HepG2 (cell line): ENCODE results near the gene RETREG2. TPM values are rescaled to one million over a fixed set of nuclear protein-coding genes. Genes with fewer than 3 reads are reported as not detected.

Source experiments
- CBX1 ChIP-seq: IDR thresholded peaks from one replicate; pipeline ENCODE4 v1.6.1; 2016; ENCODE audit warnings: antibody characterized with exemption, low read depth
- FOXP1 ChIP-seq, 2 experiments: fragments of 450-650 bp in 1 of 2; IDR thresholded peaks; 2 replicates each; pipeline ENCODE4 v1.6.1; 2017 to 2018; ENCODE audit warnings: antibody characterized with exemption in 1 of 2
- GATAD1 ChIP-seq: IDR thresholded peaks from 2 replicates; pipeline ENCODE4 v1.6.1; 2016; ENCODE audit warnings: missing genetic modification reagents, missing compliant biosample characterization
- GATAD2A ChIP-seq: IDR thresholded peaks from 2 replicates; pipeline ENCODE4 v1.6.1; 2016
- HDAC1 ChIP-seq: sonication (generic); formaldehyde crosslinking; IDR thresholded peaks from 2 replicates; pipeline ENCODE4 v1.5.1; 2020; ENCODE audit warnings: mild to moderate bottlenecking, missing genetic modification reagents
- IKZF4 ChIP-seq: sonication (generic); formaldehyde crosslinking; IDR thresholded peaks from 2 replicates; pipeline ENCODE4 v1.5.1; 2020; ENCODE audit warnings: borderline replicate concordance, mild to moderate bottlenecking, low read depth, missing genetic modification reagents; ENCODE audit errors: not compliant biosample characterization
- KLF12 ChIP-seq: sonication (generic); formaldehyde crosslinking; IDR thresholded peaks from 2 replicates; pipeline ENCODE4 v1.4.0; 2020; ENCODE audit warnings: missing genetic modification reagents, borderline replicate concordance
- MLLT10 ChIP-seq: sonication (generic); formaldehyde crosslinking; IDR thresholded peaks from 2 replicates; pipeline ENCODE4 v1.4.0; 2020; ENCODE audit warnings: missing genetic modification reagents
- MLXIP ChIP-seq: sonication (generic); formaldehyde crosslinking; IDR thresholded peaks from 2 replicates; pipeline ENCODE4 v1.9.0; 2021; ENCODE audit warnings: missing genetic modification reagents, borderline replicate concordance
- MXD4 ChIP-seq: IDR thresholded peaks from 2 replicates; pipeline ENCODE4 v1.6.1; 2016; ENCODE audit warnings: mild to moderate bottlenecking, missing biosample characterization, missing genetic modification reagents
- TCF7 ChIP-seq: sonication (generic); IDR thresholded peaks from 2 replicates; pipeline ENCODE4 v1.6.1; 2016; ENCODE audit warnings: antibody characterized with exemption, low read depth
- ZBTB40 ChIP-seq, 2 experiments: fragments of 450-650 bp in 1 of 2; sonication (generic) in 1 of 2; formaldehyde crosslinking in 1 of 2; IDR thresholded peaks; 2 replicates each; pipeline versions ENCODE4 v1.6.1 to v1.8.0; 2016 to 2022; ENCODE audit warnings: antibody characterized with exemption in 1 of 2, mild to moderate bottlenecking in 1 of 2, missing genetic modification reagents in 1 of 2
- ZBTB44 ChIP-seq: sonication (generic); formaldehyde crosslinking; IDR thresholded peaks from 2 replicates; pipeline ENCODE4 v1.4.0; 2020; ENCODE audit warnings: missing genetic modification reagents
- ZNF296 ChIP-seq: sonication (generic); formaldehyde crosslinking; conservative IDR thresholded peaks from 2 replicates; pipeline ENCODE4 v1.5.0; 2020; ENCODE audit warnings: mild to moderate bottlenecking, missing genetic modification reagents
- ZNF713 ChIP-seq: sonication (generic); formaldehyde crosslinking; IDR thresholded peaks from 2 replicates; pipeline ENCODE4 v1.4.0; 2020; ENCODE audit warnings: mild to moderate bottlenecking, missing genetic modification reagents
- polyA plus RNA-seq, 8 experiments: library from polyadenylated mRNA; depleted of rRNA in 3 of 8; stranded (reverse) in 7 of 8; unstranded in 1 of 8; fragments of >200 nt; fragmentation: Illumina TruSeq in 4 of 8; extraction: Trizol in 4 of 8; gene quantifications; 2 replicates each; pipeline versions ENCODE4 v1.2.1 to v1.2.3, GENCODE V29; 2011 to 2016; ENCODE audit warnings: low read depth in 4 of 8, missing spikeins in 1 of 8, mixed read lengths in 1 of 8; ENCODE audit not compliant: insufficient read depth in 1 of 8
- total RNA-seq, 5 experiments: library from RNA; depleted of rRNA; stranded (reverse); fragments of >200 nt; fragmentation: Illumina TruSeq; extraction: Trizol; gene quantifications; 2 replicates each; pipeline ENCODE4 v1.2.3, GENCODE V29; 2016; ENCODE audit warnings: low read depth in 1 of 5

Gene RETREG2
- total and polyA plus RNA-seq, 2 of the 13 experiments (the other 11 are each of a cell fraction or from before 2014, with no cell fraction given) = 86.0 to 134 TPM

GRCh38 chr2:219160186-219161017 lies 17.7 kb upstream of the RETREG2 start, which contains the start of gene NHEJ1 (continued):
- TF ChIP-seq ZBTB40 (IDR thresholded peaks at IDR 0.05) (no peak), ZBTB40 (CRISPR knock-in tag; IDR thresholded peaks at IDR 0.05) (peak; percentile 56), FOXP1 (IDR thresholded peaks at IDR 0.05) (no peak), FOXP1 (CRISPR knock-in tag; IDR thresholded peaks at IDR 0.05) (no peak), MXD4 (CRISPR knock-in tag) (peak; percentile 77), KLF12 (peak; percentile 81; the same call in 1 of the 2 replicates), TCF7 (no peak), IKZF4 (CRISPR knock-in tag) (peak; percentile 98), MLLT10 (CRISPR knock-in tag) (no peak), CBX1 (peak; percentile 30), MLXIP (CRISPR knock-in tag) (no peak), HDAC1 (CRISPR knock-in tag) (peak; percentile 88), GATAD1 (peak; percentile 77), ZNF296 (CRISPR knock-in tag) (peak; percentile 78), ZNF713 (CRISPR knock-in tag) (peak; percentile 98; the same call in 1 of the 2 replicates), GATAD2A (no peak; the same call in 1 of the 2 replicates), ZBTB44 (CRISPR knock-in tag) (no peak; the same call in 1 of the 2 replicates)
